Measurements from ENCODE around the gene RABGAP1L. TPM values are rescaled to one million over a fixed set of nuclear protein-coding genes. Genes with fewer than 3 reads are reported as not detected.

RABGAP1L gene
- total RNA-seq, 1 experiment from 2014 or later, result 76.9 TPM

DNA sequence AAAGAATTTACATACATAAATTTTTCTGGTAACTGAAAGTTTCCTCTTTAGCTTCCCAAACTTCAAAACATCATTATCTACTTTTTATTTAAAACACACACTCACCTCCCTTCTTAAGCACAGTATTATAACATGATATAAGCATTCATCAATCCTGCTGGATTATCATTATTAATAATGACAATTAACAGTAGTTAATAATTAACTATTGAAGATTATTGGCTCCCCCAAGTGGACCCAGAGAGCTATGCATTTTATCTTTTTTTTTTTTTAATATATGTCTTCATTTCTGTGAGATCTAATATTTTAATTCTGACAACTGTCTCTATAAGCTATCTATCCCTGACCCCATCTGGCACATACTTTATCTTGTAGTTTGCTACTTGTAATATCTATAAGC, 588.3 kb downstream of the RABGAP1L start:
- no peak for ATAC-seq
- TF ChIP-seq, protein P1, sequence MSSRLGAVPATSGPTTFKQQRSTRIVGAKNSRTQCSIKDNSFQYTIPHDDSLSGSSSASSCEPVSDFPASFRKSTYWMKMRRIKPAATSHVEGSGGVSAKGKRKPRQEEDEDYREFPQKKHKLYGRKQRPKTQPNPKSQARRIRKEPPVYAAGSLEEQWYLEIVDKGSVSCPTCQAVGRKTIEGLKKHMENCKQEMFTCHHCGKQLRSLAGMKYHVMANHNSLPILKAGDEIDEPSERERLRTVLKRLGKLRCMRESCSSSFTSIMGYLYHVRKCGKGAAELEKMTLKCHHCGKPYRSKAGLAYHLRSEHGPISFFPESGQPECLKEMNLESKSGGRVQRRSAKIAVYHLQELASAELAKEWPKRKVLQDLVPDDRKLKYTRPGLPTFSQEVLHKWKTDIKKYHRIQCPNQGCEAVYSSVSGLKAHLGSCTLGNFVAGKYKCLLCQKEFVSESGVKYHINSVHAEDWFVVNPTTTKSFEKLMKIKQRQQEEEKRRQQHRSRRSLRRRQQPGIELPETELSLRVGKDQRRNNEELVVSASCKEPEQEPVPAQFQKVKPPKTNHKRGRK (CRISPR knock-in tag; IDR thresholded peaks at IDR 0.05; ENCODE audit: borderline replicate concordance), result no peak
- TF ChIP-seq, protein P2, sequence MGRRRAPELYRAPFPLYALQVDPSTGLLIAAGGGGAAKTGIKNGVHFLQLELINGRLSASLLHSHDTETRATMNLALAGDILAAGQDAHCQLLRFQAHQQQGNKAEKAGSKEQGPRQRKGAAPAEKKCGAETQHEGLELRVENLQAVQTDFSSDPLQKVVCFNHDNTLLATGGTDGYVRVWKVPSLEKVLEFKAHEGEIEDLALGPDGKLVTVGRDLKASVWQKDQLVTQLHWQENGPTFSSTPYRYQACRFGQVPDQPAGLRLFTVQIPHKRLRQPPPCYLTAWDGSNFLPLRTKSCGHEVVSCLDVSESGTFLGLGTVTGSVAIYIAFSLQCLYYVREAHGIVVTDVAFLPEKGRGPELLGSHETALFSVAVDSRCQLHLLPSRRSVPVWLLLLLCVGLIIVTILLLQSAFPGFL (CRISPR knock-in tag; IDR thresholded peaks at IDR 0.05; ENCODE audit: borderline replicate concordance), result no peak
- no peak for TF ChIP-seq ZNF423 (CRISPR knock-in tag; IDR thresholded peaks at IDR 0.05)
- TF ChIP-seq TEAD4 (CRISPR knock-in tag; IDR thresholded peaks at IDR 0.05), result no peak
- TF ChIP-seq HMGA2 (CRISPR knock-in tag; IDR thresholded peaks at IDR 0.05), result no peak
- no peak for TF ChIP-seq OVOL2 (CRISPR knock-in tag; IDR thresholded peaks at IDR 0.05; ENCODE audit: borderline replicate concordance)
- no peak for TF ChIP-seq TP53 (CRISPR knock-in tag; IDR thresholded peaks at IDR 0.05)
- TF ChIP-seq, protein P3, sequence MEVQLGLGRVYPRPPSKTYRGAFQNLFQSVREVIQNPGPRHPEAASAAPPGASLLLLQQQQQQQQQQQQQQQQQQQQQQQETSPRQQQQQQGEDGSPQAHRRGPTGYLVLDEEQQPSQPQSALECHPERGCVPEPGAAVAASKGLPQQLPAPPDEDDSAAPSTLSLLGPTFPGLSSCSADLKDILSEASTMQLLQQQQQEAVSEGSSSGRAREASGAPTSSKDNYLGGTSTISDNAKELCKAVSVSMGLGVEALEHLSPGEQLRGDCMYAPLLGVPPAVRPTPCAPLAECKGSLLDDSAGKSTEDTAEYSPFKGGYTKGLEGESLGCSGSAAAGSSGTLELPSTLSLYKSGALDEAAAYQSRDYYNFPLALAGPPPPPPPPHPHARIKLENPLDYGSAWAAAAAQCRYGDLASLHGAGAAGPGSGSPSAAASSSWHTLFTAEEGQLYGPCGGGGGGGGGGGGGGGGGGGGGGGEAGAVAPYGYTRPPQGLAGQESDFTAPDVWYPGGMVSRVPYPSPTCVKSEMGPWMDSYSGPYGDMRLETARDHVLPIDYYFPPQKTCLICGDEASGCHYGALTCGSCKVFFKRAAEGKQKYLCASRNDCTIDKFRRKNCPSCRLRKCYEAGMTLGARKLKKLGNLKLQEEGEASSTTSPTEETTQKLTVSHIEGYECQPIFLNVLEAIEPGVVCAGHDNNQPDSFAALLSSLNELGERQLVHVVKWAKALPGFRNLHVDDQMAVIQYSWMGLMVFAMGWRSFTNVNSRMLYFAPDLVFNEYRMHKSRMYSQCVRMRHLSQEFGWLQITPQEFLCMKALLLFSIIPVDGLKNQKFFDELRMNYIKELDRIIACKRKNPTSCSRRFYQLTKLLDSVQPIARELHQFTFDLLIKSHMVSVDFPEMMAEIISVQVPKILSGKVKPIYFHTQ (CRISPR knock-in tag; IDR thresholded peaks at IDR 0.05), result no peak
- no peak for TF ChIP-seq PRRX2 (CRISPR knock-in tag; IDR thresholded peaks at IDR 0.05)
- TF ChIP-seq, protein P4, sequence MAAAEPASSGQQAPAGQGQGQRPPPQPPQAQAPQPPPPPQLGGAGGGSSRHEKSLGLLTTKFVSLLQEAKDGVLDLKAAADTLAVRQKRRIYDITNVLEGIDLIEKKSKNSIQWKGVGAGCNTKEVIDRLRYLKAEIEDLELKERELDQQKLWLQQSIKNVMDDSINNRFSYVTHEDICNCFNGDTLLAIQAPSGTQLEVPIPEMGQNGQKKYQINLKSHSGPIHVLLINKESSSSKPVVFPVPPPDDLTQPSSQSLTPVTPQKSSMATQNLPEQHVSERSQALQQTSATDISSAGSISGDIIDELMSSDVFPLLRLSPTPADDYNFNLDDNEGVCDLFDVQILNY (CRISPR knock-in tag; IDR thresholded peaks at IDR 0.05), result no peak
- TF ChIP-seq, protein P5, sequence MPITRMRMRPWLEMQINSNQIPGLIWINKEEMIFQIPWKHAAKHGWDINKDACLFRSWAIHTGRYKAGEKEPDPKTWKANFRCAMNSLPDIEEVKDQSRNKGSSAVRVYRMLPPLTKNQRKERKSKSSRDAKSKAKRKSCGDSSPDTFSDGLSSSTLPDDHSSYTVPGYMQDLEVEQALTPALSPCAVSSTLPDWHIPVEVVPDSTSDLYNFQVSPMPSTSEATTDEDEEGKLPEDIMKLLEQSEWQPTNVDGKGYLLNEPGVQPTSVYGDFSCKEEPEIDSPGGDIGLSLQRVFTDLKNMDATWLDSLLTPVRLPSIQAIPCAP (CRISPR knock-in tag; IDR thresholded peaks at IDR 0.05), result no peak
- TF ChIP-seq, protein P6, sequence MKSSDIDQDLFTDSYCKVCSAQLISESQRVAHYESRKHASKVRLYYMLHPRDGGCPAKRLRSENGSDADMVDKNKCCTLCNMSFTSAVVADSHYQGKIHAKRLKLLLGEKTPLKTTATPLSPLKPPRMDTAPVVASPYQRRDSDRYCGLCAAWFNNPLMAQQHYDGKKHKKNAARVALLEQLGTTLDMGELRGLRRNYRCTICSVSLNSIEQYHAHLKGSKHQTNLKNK (CRISPR knock-in tag; IDR thresholded peaks at IDR 0.05), result no peak
- TF ChIP-seq, protein P7, sequence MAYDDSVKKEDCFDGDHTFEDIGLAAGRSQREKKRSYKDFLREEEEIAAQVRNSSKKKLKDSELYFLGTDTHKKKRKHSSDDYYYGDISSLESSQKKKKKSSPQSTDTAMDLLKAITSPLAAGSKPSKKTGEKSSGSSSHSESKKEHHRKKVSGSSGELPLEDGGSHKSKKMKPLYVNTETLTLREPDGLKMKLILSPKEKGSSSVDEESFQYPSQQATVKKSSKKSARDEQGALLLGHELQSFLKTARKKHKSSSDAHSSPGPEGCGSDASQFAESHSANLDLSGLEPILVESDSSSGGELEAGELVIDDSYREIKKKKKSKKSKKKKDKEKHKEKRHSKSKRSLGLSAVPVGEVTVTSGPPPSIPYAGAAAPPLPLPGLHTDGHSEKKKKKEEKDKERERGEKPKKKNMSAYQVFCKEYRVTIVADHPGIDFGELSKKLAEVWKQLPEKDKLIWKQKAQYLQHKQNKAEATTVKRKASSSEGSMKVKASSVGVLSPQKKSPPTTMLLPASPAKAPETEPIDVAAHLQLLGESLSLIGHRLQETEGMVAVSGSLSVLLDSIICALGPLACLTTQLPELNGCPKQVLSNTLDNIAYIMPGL (CRISPR knock-in tag; IDR thresholded peaks at IDR 0.05), result no peak
- no peak for TF ChIP-seq ZNF138 (CRISPR knock-in tag; conservative IDR thresholded peaks at IDR 0.05)
- TF ChIP-seq, protein P8, sequence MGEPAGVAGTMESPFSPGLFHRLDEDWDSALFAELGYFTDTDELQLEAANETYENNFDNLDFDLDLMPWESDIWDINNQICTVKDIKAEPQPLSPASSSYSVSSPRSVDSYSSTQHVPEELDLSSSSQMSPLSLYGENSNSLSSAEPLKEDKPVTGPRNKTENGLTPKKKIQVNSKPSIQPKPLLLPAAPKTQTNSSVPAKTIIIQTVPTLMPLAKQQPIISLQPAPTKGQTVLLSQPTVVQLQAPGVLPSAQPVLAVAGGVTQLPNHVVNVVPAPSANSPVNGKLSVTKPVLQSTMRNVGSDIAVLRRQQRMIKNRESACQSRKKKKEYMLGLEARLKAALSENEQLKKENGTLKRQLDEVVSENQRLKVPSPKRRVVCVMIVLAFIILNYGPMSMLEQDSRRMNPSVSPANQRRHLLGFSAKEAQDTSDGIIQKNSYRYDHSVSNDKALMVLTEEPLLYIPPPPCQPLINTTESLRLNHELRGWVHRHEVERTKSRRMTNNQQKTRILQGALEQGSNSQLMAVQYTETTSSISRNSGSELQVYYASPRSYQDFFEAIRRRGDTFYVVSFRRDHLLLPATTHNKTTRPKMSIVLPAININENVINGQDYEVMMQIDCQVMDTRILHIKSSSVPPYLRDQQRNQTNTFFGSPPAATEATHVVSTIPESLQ (CRISPR knock-in tag; IDR thresholded peaks at IDR 0.05), result no peak
- Mint-ChIP-seq H3K4me3 (no peak overlapping the region), H3K36me3 (no peaks in the 10 kb centered on the region), H3K27me3 (ENCODE audit: low read depth) (no peaks in the 10 kb centered on the region), H3K9me3 (no peaks in the 10 kb centered on the region), H3K4me1 (peaks cover 6% of the 10 kb centered on the region; the same call in 1 of the 2 replicates), H3K27ac (no peak overlapping the region)
- DNase-seq (ENCODE audit: low spot score), result no peak
- CTCF ChIA-PET, result interaction anchor here (0.6 to 4.5 kb wide), 11 partner anchors 11 to 687 kb away, joined by 3 to 30 read pairs (median 3); no protein-coding TSS in a partner anchor
- POLR2A ChIA-PET, result interaction anchor here (0.6 kb wide), 1 partner anchor 244 kb away, joined by 4 read pairs; no protein-coding TSS in a partner anchor
